GM18499 (cell line): Measurements from ENCODE around the gene TRMT6.

Experiments
- ATAC-seq: cut with Tn5 transposase; IDR thresholded peaks from one replicate; pipeline ENCODE4 v1.9.1; 2021; ENCODE audit warnings: moderate number of reproducible peaks; ENCODE audit not compliant: insufficient read depth, unreplicated experiment

Gene TRMT6, protein sequence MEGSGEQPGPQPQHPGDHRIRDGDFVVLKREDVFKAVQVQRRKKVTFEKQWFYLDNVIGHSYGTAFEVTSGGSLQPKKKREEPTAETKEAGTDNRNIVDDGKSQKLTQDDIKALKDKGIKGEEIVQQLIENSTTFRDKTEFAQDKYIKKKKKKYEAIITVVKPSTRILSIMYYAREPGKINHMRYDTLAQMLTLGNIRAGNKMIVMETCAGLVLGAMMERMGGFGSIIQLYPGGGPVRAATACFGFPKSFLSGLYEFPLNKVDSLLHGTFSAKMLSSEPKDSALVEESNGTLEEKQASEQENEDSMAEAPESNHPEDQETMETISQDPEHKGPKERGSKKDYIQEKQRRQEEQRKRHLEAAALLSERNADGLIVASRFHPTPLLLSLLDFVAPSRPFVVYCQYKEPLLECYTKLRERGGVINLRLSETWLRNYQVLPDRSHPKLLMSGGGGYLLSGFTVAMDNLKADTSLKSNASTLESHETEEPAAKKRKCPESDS

DNA sequence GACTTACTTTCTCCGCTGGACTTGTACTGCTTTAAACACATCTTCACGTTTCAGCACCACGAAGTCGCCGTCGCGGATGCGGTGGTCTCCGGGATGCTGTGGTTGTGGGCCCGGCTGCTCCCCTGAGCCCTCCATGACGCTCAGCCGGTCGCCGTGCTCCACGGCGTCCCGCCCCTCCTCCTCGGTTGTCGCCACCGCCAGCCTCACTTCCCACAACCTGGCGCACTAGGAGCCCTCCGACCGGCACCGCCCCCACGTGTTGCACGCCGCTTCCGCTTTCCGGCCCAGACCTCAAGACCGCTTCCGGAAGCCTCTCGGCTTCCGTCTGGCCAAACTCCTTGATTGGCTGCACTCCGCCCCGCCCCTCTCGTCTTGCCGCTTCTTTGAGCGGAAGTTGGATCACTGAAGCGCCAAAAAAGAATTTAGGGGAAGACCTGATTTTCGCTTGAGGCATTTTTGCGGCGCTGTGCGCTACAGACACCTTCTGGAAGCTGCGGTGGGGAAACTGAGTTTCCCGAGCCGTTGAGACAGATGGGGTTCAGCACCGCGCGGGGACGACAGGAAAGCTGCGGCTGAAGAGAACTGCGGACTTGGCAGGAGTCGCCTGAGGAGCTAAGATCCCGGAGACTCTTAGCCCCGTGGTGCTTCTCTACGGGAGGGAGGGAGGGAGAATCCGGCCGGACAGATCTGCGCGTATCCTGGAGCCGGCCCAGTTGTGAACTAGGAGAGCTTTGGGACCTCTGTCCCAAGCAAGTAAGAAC, at the start of gene TRMT6, which contains the start of gene MCM8:
TSS of gene TRMT6 (minus strand) at position 263 of the 761 bp plus-strand sequence. CDS start at position 135, 128 bp downstream.
TSS of gene MCM8 (plus strand) at position 382 of the 761 bp plus-strand sequence. CDS start 1,364 bp downstream, outside the sequence.
- ATAC-seq = peak; percentile 77

DNA sequence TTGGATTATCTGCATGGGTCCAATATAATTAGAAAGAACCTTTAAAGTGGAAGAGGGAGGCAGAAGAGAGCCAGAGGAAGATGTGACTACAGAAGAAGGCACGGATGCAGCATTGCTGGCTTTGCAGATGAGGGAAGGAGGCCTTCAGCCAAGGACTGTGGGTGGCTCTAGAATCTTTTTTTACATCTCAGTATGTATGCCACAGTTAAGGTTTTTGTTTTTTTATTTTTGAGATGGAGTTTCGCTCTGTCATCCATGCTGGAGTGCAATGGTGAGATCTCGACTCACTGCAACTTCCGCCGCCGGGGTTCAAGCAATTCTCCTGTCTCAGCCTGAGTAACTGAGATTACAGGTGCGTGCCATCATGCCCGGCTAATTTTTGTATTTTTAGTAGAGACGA, 49.5 kb upstream of the TRMT6 start:
- ATAC-seq = no peak

DNA sequence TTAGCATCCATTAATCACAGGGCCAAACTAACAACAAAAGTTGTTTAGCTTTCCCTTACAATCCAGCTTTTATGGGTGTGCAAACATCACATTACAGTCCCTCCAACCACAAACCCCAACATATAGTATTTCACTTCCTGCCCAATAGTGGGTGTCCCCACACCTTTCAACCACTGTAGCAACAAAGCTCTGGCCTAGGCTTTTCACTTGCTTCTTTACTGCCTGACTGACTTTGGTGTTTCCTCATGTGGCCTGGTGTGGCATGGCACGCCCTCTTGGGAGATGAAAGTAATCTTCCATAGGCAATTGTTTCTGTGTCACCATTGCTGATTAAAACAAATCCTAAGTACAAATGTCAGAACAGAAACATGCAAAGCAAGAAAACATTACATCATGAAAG, 46.4 kb upstream of the TRMT6 start:
- peak; percentile 88 for ATAC-seq

DNA sequence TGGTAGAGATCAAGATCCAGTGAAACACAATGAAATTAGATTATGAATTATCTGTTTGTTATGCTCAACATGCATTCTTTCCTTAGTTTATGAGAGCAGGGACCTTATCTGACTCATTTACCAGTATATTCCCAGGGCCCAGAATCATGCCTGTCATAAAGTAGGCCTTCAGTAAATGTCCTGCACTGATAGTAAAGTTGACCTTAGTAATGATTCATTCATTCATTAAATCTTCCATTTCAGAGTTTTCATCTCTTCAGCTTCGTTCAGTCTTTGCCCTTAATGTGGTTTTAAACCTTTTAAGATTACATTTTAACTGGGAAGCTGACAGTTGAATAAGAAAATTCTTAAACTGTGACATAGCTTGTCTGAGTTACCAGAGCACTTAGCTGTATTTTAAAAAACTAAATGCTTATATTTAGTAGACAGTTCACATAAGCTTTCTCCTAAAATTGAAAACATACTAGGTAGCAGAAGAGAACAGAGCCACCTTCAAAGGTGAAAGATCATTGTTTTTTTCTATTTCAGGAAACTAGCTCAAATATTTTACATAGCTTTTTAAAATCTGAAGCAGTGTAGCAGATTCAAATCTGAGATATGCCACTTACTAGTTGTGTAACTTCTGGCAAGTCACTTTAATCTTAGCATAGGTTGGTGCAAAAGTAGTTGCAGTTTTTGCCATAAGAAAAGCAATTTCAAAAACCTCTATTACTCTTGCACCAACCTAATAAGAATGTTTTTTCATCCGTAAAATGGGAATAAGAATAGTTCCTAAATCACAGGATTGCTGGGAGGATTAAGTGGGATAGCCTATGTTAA, 41.5 kb upstream of the TRMT6 start:
- no peak for ATAC-seq

DNA sequence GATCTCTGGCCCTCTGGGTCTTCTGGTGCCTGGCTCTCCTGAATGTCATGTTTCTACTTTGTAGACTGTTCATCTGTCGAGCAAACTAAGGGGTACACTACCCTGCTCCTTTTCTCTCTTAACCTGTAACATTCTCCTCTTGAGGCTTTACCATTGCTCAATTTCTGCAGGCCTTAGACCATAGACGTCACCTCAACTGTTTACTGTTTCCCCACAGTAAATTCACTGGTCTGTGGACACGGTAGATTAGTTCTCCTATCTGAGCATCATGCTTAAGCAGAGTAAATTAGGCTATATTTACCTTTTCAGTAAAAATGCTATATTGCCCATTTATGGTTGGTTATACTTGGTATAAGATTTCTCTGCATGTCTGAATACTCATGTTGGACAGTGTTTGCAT, 40.6 kb upstream of the TRMT6 start:
- no peak for ATAC-seq

DNA sequence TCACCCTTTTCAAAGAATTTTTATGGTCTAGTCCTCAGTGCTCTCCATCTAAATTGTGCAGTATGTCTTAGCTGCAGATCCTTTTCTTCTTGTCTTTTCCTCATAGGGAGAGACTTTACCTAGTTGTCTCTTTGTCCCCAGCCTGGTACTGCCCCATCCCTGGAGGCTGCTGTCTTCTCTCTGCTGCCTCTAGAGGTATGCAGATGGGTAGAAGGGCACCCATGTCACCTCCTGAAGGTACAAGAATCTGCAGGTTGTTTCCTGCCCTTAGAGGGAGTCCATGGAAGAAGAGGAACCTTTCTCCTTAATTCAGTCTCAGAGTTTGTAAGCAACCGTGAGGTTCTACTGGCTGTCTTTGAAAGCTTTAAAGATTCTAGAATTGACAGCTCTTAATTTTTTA, 39.2 kb upstream of the TRMT6 start:
- no peak for ATAC-seq

DNA sequence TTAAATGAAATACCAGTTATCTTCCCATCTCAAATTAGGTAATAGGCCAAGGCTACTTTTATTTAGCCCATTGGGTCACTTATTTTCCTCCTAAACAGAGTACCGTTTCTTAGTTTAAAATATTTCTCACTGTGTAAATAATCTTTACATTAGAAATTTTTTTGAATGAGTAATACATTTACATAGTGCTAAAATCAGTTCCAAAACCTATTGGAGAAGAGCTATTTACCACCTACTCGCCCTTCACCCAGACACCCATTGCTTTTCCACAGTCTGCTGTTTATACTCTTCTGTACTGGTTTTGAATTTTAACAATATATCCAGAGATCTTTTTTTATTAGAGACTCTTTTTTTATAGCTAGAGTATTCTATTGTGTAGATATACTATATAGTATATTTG, 37.0 kb upstream of the TRMT6 start:
- no peak for ATAC-seq

DNA sequence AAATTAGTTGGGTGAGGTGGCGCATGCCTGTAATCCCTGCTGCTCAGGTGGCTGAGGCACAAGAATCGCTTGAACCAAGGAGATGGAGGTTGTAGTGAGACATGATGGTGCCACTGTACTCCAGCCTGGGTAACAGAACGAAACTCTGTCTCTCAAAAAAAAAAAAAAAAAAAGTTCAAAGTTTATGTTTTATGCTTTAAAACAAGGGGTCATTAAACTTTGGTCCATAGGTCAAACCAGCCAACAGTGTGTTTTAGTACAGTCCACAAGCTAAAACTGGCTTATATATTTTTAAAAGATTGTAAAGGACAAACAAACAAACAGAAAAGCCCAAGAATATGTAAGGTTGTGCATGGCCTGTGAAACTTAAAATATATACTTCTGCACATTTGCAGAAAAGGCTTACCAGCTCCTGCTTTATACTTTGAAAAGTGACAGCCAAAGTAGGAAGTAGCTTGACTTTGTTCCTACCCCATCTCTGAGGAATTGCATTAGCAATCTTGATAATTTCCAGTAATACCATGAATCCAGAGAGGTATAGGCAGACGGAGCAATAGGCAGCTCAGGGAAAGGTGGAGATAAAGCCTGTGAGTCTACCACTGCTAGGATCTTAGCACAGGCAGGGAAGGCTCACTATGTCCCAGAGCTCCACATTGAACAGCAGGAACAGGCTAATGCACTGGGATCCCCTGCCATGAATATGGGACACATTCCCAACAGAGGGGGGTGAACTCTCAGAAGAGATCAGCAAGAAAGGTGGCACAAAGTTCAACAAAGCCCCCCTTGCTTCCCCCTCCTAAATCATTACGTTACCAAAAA, 30.6 kb upstream of the TRMT6 start:
- no peak for ATAC-seq

DNA sequence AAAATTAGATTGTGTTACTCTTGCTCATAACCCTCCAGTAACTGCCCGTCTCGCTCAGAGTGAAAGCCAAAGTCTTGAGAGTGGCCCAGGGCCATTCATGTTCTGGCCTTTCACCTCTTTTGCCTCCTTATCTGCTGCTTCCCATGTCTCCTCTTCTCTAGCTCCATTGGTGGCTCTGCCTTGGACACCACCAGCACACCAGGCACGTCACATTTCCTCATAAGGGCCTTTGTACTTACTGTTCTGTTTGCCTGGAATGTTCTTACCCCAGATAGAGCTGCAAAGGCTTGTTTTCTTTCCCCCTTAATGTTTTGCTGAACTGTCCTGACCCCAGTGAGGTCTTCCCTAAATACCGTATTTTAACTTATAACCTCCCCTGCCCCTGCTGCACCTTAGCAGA, 29.5 kb upstream of the TRMT6 start:
- no peak for ATAC-seq

DNA sequence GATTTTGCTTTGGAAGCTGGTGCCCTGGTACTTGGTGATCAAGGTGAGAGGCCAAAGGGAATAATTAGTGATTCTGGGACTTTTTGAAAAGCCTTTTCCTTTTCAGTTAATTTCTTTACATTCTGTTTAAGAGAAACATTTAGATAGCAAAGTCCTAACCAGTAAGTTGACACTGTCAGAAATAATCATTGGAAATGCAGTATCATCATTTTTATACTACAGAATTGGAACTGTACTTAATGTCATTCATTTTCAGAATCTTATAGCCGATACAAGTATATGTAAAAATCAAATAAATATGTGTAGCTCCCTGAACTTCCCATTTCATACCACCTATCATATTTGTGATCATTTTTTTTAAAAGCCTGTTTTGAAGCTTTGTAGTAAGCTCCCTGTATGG, 27.6 kb upstream of the TRMT6 start:
- no peak for ATAC-seq

DNA sequence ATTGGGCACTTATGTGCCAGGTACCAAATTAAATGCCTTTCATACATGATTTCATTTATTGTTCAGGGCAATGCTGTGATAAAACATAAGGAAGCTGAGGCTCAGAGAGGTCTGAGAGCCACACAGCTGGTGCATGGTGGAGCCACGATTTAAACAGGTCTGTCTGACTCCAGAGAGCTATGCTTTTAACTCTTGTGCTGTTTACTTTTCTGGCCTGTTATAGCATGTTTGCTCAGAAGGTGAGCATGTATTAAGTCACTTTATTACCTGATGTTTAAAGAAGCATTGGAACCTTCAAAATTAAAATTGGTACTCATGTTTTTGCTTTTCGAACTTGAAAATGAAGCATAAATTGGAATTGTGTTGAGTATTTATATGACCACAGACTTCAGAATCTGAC, 26.9 kb upstream of the TRMT6 start:
- ATAC-seq = no peak

DNA sequence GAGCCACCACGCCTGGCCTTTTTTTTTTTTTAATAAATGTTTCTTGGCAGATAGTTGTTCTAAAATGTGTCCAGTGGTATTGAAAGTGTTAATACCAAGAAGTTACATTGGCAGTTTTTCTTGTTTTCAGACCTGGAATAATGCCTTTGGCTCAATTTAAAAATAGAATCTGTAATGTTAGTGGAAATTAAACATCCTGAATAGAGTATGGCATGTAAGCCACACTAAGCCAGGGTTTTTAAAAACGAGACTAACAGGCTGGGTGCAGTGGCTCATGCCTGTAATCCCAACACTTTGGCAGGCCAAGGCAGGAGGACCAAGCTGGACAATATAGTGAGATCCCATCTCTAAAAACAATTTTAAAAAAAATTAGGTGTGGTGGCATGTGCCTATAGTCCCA, 25.4 kb upstream of the TRMT6 start:
- ATAC-seq = no peak

DNA sequence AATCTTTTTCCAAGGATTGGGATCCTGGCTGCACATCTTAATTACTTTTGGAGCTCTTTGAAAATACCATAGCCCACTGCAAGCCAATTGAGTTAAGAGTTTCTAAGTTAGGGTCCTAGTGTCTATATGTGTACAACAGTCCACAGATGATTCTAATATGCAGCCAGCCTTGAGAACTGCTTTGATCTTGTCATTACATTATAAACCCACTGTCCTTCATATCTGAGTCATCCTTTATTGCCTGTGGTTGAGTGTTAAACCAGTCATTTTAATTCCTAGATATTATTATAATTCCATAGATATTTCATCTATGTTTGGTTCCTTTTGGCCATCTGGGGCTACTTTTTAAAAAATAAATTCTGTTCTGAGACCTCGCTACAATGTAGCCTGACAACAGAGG, 24.2 kb upstream of the TRMT6 start:
- ATAC-seq = no peak

DNA sequence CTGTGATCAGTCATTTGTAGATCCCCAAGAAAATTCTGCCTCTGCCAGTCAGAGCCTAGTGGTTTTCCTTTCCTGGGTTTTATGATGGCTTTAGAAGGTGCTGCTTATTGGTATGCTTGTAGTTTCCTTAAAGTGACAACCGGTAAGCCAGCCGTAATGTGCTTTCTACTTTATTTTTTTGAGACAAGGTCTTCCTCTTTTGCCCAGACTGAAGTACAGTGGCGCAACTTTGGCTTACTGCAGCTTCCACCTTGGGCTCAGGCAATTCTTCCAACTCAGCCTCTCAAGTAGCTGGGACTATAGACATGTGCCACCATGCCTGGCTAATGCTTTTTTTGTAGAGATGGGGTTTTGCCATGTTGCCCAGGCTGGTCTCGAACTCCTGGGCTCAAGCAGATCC, 23.6 kb upstream of the TRMT6 start:
- ATAC-seq = no peak

DNA sequence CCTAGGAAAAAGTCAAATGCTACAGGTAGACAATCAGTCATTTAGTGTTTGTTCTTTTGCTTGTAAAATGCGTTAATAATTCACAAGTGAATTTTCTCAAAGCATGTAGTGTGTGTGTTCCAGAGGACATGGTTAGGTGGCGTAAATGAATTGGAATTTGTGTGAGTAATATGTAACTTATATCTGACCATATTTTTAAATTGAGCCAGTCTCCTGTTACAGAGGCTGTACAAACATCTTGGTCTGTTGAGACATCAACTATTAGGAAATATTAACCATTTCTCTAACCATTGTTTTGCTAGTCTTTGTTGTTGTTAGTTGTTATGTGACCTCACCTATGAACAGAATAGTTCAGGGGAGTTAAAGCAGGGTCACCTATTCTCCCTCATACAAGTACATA, 22.8 kb upstream of the TRMT6 start:
- ATAC-seq = no peak

DNA sequence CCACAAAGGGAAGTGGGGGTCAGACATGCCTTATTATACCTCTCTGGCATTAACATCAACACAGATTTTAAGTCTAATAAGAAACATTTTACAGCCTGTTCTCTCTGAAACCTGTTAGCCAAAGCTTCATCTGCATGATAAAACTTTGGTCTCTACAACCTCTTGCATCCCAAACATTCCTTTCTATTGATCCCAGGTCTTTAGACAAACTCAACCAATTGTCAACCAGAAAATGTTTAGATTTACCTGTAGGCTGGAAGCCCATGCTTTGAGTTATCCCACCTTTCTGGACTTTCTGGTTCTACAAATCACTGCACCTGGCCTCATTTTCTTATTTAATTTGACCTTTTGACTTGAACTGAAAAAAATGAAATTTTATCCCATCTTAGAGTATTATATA, 20.9 kb upstream of the TRMT6 start:
- ATAC-seq = no peak

DNA sequence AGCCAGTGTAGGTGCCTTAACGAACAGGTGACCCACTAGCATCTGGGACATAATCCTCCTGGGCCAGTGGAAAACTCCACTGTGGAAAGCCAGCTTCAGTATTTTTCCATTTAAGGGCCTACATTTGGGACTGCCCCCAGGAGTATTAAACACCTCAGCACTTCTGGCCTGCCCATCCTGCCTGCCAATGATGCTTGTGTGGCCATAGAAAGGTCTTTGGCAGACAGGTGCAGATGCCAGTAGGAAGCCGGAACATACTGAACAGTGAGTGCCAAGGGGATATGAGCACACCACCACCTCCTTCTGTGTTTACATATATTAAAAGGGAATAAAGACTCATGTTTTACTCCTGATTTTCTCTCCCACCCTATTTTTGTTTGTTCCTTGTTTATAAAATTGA, 20.0 kb upstream of the TRMT6 start:
- no peak for ATAC-seq

DNA sequence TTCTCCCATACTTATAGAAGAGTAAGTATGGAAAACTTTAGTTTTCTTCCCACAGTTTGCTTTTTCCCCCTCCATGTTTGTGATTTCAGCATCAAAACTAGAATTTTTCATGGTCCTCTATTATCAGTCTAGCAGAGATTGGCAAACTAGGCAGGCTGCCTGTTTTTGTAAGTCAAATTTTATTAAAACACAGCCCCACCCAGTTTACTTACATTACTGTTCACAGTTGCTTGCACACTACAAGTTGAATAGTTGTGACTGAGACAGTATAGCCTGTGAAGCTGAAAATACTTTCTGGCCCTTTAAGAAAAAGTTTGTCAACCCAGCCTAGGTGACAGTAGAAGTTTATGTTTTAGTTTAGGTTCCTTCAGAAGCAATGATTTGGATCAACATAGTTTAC, 19.6 kb upstream of the TRMT6 start:
- no peak for ATAC-seq

DNA sequence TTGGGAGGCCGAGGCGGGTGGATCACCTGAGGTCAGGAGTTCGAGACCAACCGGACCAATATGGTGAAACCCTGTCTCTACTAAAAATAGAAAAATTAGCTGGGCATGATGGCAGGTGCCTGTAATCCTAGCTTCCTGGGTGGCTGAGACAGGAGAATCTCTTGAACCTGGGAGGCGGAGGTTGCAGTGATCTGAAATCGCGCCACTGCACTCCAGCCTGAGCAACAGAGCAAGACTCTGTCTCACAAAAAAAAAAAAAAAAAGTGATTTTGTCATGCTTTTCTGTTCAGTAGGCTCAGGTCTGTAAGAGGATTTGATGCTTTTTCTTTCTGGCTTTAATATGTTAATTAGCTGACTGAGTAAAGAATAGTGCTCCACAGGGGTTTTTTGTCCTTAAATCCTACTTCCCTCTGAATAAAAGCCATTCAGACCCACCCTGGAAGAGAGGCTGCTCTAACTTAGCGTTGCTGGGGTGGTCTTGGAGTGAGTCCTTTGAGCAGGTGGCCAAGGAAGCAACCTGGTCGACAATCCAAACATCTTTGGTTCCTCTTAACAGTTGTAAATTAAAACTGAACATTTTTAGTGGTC, 19.1 kb upstream of the TRMT6 start:
- ATAC-seq = no peak
